H1 (cell line): ENCODE results near the gene SNED1. TPM values are rescaled to one million over a fixed set of nuclear protein-coding genes. Genes with fewer than 3 reads are reported as not detected.

Experiments used
- CTCF ChIA-PET: fragments of 300-600 bp; sonication (Branson Sonifier 250); formaldehyde crosslinking; loops from one replicate; lab custom pipeline; 2021; ENCODE audit not compliant: partially characterized antibody; lab: Charles Lee
- POLR2A ChIA-PET: fragments of 300-600 bp; sonication (Branson Sonifier 250); formaldehyde crosslinking; loops from one replicate; lab custom pipeline; 2021; ENCODE audit warnings: inconsistent platforms; ENCODE audit not compliant: partially characterized antibody; lab: Charles Lee
- DNase-seq, 2 experiments: peaks; one replicate each; pipeline versions ENCODE4 v3.0.0 to v3.0.0-alpha.2; 2010 to 2022; ENCODE audit warnings: low spot score in 2 of 2, low read depth in 1 of 2, mixed read lengths in 1 of 2
- FAIRE-seq: peaks from 2 replicates; lab custom pipeline; 2011; peaks lifted over from hg19 to GRCh38; lab: Jason Lieb, UNC
- H2AFZ ChIP-seq: 2 replicates; pipeline ENCODE4 v1.8.1; 2012; ENCODE audit warnings: low read length, inconsistent platforms
- H2AK5ac ChIP-seq: 2 replicates; pipeline ENCODE4 v1.6.1; 2013; ENCODE audit warnings: low read depth, low read length
- H2BK120ac ChIP-seq: replicated peaks from 2 replicates; pipeline ENCODE3; 2013; ENCODE audit warnings: low read depth, low read length, inconsistent platforms
- H2BK12ac ChIP-seq: 2 replicates; pipeline ENCODE4 v1.6.1; 2013; ENCODE audit warnings: low read depth, low read length
- H2BK15ac ChIP-seq: 2 replicates; pipeline ENCODE4 v1.6.1; 2013; ENCODE audit warnings: low read length
- H2BK20ac ChIP-seq: 2 replicates; pipeline ENCODE4 v1.6.1; 2013; ENCODE audit warnings: low read length
- H2BK5ac ChIP-seq: 2 replicates; pipeline ENCODE4 v1.6.1; 2013; ENCODE audit warnings: low read depth, low read length
- H3K14ac ChIP-seq: 2 replicates; pipeline ENCODE4 v1.6.1; 2013; ENCODE audit warnings: inconsistent platforms; ENCODE audit not compliant: insufficient read length
- H3K18ac ChIP-seq: 2 replicates; pipeline ENCODE4 v1.6.1; 2013; ENCODE audit warnings: low read length; ENCODE audit errors: extremely low read depth
- H3K23ac ChIP-seq: 2 replicates; pipeline ENCODE4 v1.6.1; 2013; ENCODE audit warnings: inconsistent platforms; ENCODE audit not compliant: insufficient read length
- H3K23me2 ChIP-seq: 2 replicates; pipeline ENCODE4 v1.6.1; 2013; ENCODE audit warnings: low read depth, low read length
- H3K27ac ChIP-seq: 2 replicates; pipeline ENCODE4 v1.6.1; 2011; ENCODE audit warnings: low read depth, low read length, inconsistent platforms
- H3K27me3 ChIP-seq, 4 experiments: replicated peaks in 1 of 4; 1 replicate in 1 of 4; 2 replicates in 3 of 4; pipeline versions ENCODE4 v1.6.1 to v1.8.1; 2011 to 2013; ENCODE audit warnings: low read length in 3 of 4, mild to moderate bottlenecking in 3 of 4, inconsistent platforms in 2 of 4, mixed read lengths in 2 of 4, moderate library complexity in 1 of 4; ENCODE audit not compliant: control insufficient read depth in 3 of 4, insufficient read depth in 3 of 4; ENCODE audit errors: extremely low read depth in 1 of 4
- H3K36me3 ChIP-seq, 4 experiments: 2 replicates each; pipeline versions ENCODE4 v1.6.1 to v1.8.1; 2011 to 2013; ENCODE audit warnings: mild to moderate bottlenecking in 4 of 4, low read length in 3 of 4, moderate library complexity in 2 of 4, control low read depth in 1 of 4, inconsistent platforms in 1 of 4; ENCODE audit not compliant: insufficient read depth in 4 of 4, control insufficient read depth in 2 of 4
- H3K4ac ChIP-seq: replicated peaks from 2 replicates; pipeline ENCODE3; 2013; ENCODE audit warnings: low read length, low read depth, mixed read lengths, inconsistent platforms; ENCODE audit not compliant: insufficient read length
- H3K4me1 ChIP-seq, 4 experiments: replicated peaks in 1 of 4; 1 replicate in 1 of 4; 2 replicates in 3 of 4; pipeline versions ENCODE4 v1.6.1 to v1.8.1; 2011 to 2013; ENCODE audit warnings: low read length in 3 of 4, inconsistent platforms in 2 of 4, mixed read lengths in 1 of 4; ENCODE audit not compliant: insufficient read depth in 4 of 4, control insufficient read depth in 3 of 4
- H3K4me2 ChIP-seq, 2 experiments: 2 replicates each; pipeline versions ENCODE4 v1.6.1 to v1.8.1; 2011 to 2013; ENCODE audit warnings: low read depth in 2 of 2, low read length in 2 of 2, control low read depth in 1 of 2, inconsistent platforms in 1 of 2, mild to moderate bottlenecking in 1 of 2; ENCODE audit not compliant: insufficient read depth in 1 of 2
- H3K4me3 ChIP-seq, 4 experiments: fragments of 200-600, 300-600 bp in 1 of 4; sonication (generic), shearing (Covaris generic), sonication (Bioruptor Twin) in 1 of 4; 2 replicates each; pipeline versions ENCODE4 v1.5.1 to v1.8.1; 2011 to 2016; ENCODE audit warnings: low read length in 4 of 4, low read depth in 3 of 4, control low read depth in 2 of 4, inconsistent platforms in 2 of 4, mild to moderate bottlenecking in 2 of 4, mixed read lengths in 1 of 4, moderate library complexity in 1 of 4; ENCODE audit not compliant: insufficient read depth in 2 of 4; ENCODE audit errors: extremely low read depth in 1 of 4
- H3K56ac ChIP-seq: replicated peaks from 2 replicates; pipeline ENCODE3; 2013; ENCODE audit warnings: low read depth, mild to moderate bottlenecking, mixed read lengths, low read length, inconsistent platforms; ENCODE audit not compliant: insufficient read length
- H3K79me1 ChIP-seq: 2 replicates; pipeline ENCODE4 v1.6.1; 2013; ENCODE audit warnings: low read depth, low read length, control low read depth
- H3K79me2 ChIP-seq, 2 experiments: 2 replicates each; pipeline versions ENCODE4 v1.6.1 to v1.8.1; 2012 to 2013; ENCODE audit warnings: low read length in 2 of 2, mild to moderate bottlenecking in 2 of 2, inconsistent platforms in 1 of 2; ENCODE audit not compliant: insufficient read depth in 2 of 2, control insufficient read depth in 1 of 2
- H3K9ac ChIP-seq, 4 experiments: replicated peaks in 1 of 4; 1 replicate in 1 of 4; 2 replicates in 3 of 4; pipeline versions ENCODE4 v1.6.1 to v1.8.1; 2011 to 2013; ENCODE audit warnings: low read depth in 3 of 4, low read length in 3 of 4, control low read depth in 2 of 4, mild to moderate bottlenecking in 2 of 4, moderate library complexity in 2 of 4, inconsistent platforms in 1 of 4; ENCODE audit errors: extremely low read depth in 1 of 4
- H3K9me3 ChIP-seq, 2 experiments: 2 replicates each; pipeline versions ENCODE4 v1.6.1 to v1.8.1; 2012 to 2013; ENCODE audit warnings: mild to moderate bottlenecking in 2 of 2, moderate library complexity in 2 of 2, control low read depth in 1 of 2, inconsistent platforms in 1 of 2, low read depth in 1 of 2, low read length in 1 of 2, mixed read lengths in 1 of 2; ENCODE audit not compliant: insufficient read depth in 2 of 2
- H4K20me1 ChIP-seq, 2 experiments: replicated peaks in 1 of 2; 2 replicates each; pipeline versions ENCODE3 to v1.8.1; 2011 to 2013; ENCODE audit warnings: inconsistent platforms in 2 of 2, low read length in 2 of 2, mild to moderate bottlenecking in 1 of 2; ENCODE audit not compliant: insufficient read depth in 2 of 2, control insufficient read depth in 1 of 2
- H4K5ac ChIP-seq: 2 replicates; pipeline ENCODE4 v1.6.1; 2013; ENCODE audit warnings: low read length, low read depth, mixed read lengths, inconsistent platforms; ENCODE audit not compliant: insufficient read length
- H4K8ac ChIP-seq: 2 replicates; pipeline ENCODE4 v1.8.0; 2013; ENCODE audit warnings: mild to moderate bottlenecking, moderate library complexity, low read length, inconsistent platforms; ENCODE audit not compliant: insufficient read depth; ENCODE audit errors: extremely low read depth
- H4K91ac ChIP-seq: replicated peaks from 2 replicates; pipeline ENCODE3; 2013; ENCODE audit warnings: low read length, mixed read lengths, inconsistent platforms; ENCODE audit not compliant: insufficient read length
- WGBS, 2 experiments: shearing (Covaris generic) in 1 of 2; methylation state at CpG; one replicate each; pipeline versions ENCODE4 v1.1.6 to v1.1.7; 2013 to 2015; ENCODE audit warnings: low lambda C conversion rate in 2 of 2, mixed read lengths in 2 of 2, inconsistent platforms in 1 of 2, low coverage in 1 of 2, missing lambda C conversion rate in 1 of 2; ENCODE audit not compliant: insufficient replicate concordance in 2 of 2, insufficient coverage in 1 of 2, insufficient read length in 1 of 2; ENCODE audit errors: extremely low coverage in 1 of 2, missing lambda C conversion rate in 1 of 2; 5-methylcytosine and 5-hydroxymethylcytosine counted together
- polyA plus RNA-seq, 7 experiments: library from polyadenylated mRNA; depleted of rRNA in 3 of 7; stranded (reverse) in 5 of 7; unstranded in 2 of 7; fragments of >200 nt in 5 of 7; fragments of 200-250 nt in 2 of 7; gene quantifications; 1 replicate in 5 of 7; 2 replicates in 1 of 7; 4 replicates in 1 of 7; pipeline versions ENCODE4 v1.2.1 to v1.2.3, GENCODE V29; 2011 to 2013; ENCODE audit warnings: missing spikeins in 2 of 7, mixed read lengths in 2 of 7
- total RNA-seq: library from RNA; stranded (reverse); fragmentation: NEBNext Ultra II Directional; extraction: Animal tissue kit (Norgen Biotek cat#: 25700); gene quantifications from 2 replicates; pipeline ENCODE4 v1.2.1, GENCODE V29; 2021

SNED1 gene
- total and polyA plus RNA-seq, 2 of the 8 experiments (the other 6 are each of a cell fraction or from before 2014, with no cell fraction given): 1.9 TPM

DNA sequence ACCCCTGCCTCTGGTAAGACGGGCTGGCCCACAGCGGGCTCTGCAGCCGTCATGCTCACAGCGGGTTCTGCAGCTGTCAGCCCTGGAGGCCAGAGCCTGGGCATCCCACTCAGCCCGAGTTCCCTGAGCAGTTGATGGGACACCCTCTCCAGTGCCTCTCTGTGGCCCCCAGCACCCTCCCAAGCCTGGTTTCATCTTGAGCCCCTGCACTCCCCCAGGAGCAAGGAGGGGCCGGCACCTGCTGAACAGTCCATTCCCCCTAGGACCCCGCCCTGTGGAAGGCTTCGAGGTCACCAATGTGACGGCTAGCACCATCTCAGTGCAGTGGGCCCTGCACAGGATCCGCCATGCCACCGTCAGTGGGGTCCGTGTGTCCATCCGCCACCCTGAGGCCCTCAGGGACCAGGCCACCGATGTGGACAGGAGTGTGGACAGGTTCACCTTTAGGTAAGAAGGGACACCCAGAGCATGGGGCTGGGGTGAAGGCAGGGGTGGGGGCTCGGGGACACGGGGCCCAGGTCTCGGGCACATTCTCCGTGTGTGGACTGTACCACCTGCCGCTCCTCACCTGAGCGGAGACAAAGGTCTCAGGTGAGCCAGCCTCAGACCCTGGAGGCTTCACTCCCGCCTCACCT lies 69.2 kb downstream of the SNED1 start:
- Histone ChIP-seq H3K23ac (no peak overlapping the region), H3K4me2 (no peak overlapping the region), H4K5ac (no peak overlapping the region), H2BK15ac (no peak overlapping the region), H2AK5ac (no peak overlapping the region), H3K79me1 (no peaks in the 10 kb centered on the region), H3K18ac (no peak overlapping the region), H3K4ac (no peak overlapping the region), H4K8ac (no peak overlapping the region), H2BK12ac (no peak overlapping the region), H4K20me1 (no peaks in the 10 kb centered on the region), H3K79me2 (no peaks in the 10 kb centered on the region), H3K23me2 (no peaks in the 10 kb centered on the region), H3K9me3 (no peaks in the 10 kb centered on the region), H3K4me1 (peaks cover 0 to 9% (median 2%) of the 10 kb centered on the region in 4 experiments; a peak in 3 of 7 replicates), H2BK5ac (no peak overlapping the region), H3K9ac (no peak overlapping the region), H2AFZ (no peak overlapping the region), H3K27me3 (no peaks in the 10 kb centered on the region), H3K56ac (no peak overlapping the region), H2BK20ac (no peak overlapping the region), H3K4me3 (no peak overlapping the region), H2BK120ac (no peak overlapping the region), H4K91ac (no peak overlapping the region), H3K14ac (no peak overlapping the region), H3K36me3 (no peaks in the 10 kb centered on the region), H3K27ac (no peak overlapping the region)
- 95% methylated on average over 12 of the region's 21 CpGs; no CpG with 5 or more reads in 1 of the 2 experiments for WGBS, 2 experiments
- ChIA-PET POLR2A (no interaction called here), CTCF (interaction anchor here (0.8 to 2.3 kb wide), 11 partner anchors 9 to 216 kb away, joined by 3 to 12 read pairs (median 4); no protein-coding TSS in a partner anchor)
- FAIRE-seq (no peak), DNase-seq (no peak)
